Measurements from ENCODE around the gene SLC7A11. TPM values are rescaled to one million over a fixed set of nuclear protein-coding genes. Genes with fewer than 3 reads are reported as not detected.

The SLC7A11 gene
- 10 to 100 TPM in 2 of 8 experiments, 1 to 10 TPM in 6; 2.1 to 97.0 (median 5.0) TPM for total RNA-seq

DNA sequence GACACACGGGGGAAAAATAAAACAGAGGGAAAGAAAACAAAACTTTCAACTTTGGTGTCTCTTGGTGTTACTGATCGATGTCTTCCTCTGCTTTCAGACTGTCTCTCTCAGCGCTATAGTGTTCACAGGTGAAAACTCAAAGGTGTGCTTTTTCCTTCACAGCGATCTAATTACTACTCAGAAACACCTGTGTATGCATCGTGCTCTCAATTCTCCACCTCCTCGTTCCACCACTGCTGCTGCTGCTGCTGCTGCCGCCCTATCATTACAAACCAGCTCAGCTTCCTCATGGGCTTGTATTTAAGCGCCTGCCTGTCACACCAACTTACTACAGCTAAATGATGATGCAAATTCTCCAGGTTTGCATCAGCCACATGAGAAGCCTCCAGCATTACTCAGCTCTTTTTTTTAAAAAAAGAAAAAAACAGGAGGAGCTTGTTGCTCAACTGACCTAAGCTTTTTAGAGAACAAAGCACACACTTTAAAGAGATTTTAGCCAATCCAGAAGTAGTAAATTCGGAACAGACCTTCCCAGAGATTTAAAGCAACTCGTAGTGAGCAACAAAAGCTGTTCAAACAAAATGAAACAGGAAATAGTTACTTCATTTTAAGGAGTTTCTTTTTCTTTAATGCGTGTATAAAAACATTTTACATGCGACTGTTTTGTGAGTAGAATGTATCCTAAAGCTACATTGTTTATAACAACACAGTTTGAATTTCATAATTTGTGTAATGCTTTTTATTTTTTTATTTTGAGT is at the start of gene SLC7A11:
Gene SLC7A11 (minus strand): TSS at position 274 of the 758 bp plus-strand sequence. CDS start 280 bp downstream, outside the sequence.
- H3K4me1 ChIP-seq (replicated peaks in 1 of 2): peaks cover 3 to 28% of the 10 kb centered on the region in 2 donors
- peak within 1 kb of the TSS; percentile 32 to 47 (median 41) for H3K4me3 ChIP-seq
- ATAC-seq (replicated peaks in 6 of 8): peak; percentile 94 to 99 (median 96)
- in situ Hi-C loops (cut with MboI; ENCODE audit: low pct_unique_long_range_greater_than_20kb in 2 of 9, low sequenced_read_pairs in 9 of 9, unreplicated experiment in 9 of 9): no loop called here
- WGBS, 10 experiments: 0 to 17% (median 3%) methylated on average over 5 to 10 of the region's 12 CpGs
- H3K27ac ChIP-seq: peak within 1 kb of the TSS; percentile 62 to 82

DNA sequence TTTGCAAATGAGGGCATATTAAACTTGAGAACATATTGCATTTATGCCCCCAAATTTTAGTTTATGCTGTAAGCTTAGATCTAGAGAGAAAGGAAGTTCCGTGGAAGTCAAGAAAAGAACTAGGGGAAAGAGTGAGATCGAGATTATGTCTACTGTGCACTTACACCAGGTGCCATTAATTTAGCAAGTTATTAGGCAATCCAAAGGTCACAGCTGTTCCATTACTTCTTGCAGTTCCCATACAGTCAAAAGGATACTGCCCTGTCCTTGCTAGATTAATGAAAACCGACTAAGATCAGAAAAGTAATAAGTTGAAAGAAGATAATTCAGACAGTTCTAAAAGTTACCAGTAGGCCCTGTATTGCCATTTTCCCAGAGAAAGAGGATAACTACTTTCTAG is 49.3 kb upstream of the SLC7A11 start:
- Histone ChIP-seq H3K4me3 (no peak overlapping the region), H3K4me1 (replicated peaks in 1 of 2) (no peaks in the 10 kb centered on the region), H3K27ac (no peak overlapping the region)
- ATAC-seq (replicated peaks in 6 of 8): no peak
- in situ Hi-C loops (cut with MboI; ENCODE audit: low pct_unique_long_range_greater_than_20kb in 2 of 9, low sequenced_read_pairs in 9 of 9, unreplicated experiment in 9 of 9): no loop called here
- 0 to 100% (median 86%) methylated on average over 1 to 3 of the region's 3 CpGs; no CpG with 5 or more reads in 3 of the 10 experiments for WGBS, 10 experiments

DNA sequence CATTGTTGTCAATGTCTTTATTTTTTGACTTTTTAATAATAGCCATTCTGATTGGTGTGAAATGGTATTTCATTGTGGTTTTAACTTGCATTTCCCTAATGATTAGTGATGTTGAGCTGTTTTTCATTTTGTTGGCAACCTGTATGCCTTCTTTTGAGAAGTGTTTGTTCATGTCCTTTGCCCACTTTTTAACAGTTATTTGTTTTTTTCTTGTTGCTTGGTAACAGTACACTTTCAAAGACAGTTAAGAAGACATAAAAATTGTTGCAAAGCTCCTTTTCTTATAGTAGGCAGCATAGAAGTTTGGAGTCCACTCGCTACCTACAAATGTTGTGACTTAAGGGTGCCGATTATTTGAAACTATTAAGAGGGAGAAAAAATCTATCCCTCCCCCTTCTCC is 48.7 kb upstream of the SLC7A11 start:
- Histone ChIP-seq H3K27ac (no peak overlapping the region), H3K4me3 (no peak overlapping the region), H3K4me1 (replicated peaks in 1 of 2) (no peaks in the 10 kb centered on the region)
- in situ Hi-C loops (cut with MboI; ENCODE audit: low pct_unique_long_range_greater_than_20kb in 2 of 9, low sequenced_read_pairs in 9 of 9, unreplicated experiment in 9 of 9): no loop called here
- 80 to 100% (median 100%) methylated on average over 1 to 2 of the region's 2 CpGs; no CpG with 5 or more reads in 2 of the 10 experiments for WGBS, 10 experiments
- peak in 1 of 8 experiments; percentile 62 for ATAC-seq (replicated peaks in 6 of 8)

DNA sequence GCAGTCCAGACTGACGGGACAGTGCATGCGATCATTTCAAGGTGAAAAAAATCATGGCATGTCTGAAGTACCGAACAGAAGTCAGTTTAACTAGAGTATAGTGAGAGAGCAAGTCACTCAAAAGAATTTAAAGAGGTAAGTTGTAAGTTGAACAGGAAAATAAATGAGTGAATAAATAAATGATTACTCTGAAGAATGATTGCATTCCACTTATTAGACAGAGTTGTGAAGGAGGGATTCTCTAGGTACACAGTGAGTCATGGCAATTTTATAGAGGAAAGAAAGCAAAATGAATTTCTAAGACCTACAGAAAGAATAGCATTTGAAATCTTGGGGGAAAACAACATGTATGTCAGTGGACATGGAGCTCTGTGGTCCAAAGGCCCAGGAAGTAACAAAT is 37.1 kb upstream of the SLC7A11 start:
- Histone ChIP-seq H3K4me3 (no peak overlapping the region), H3K27ac (no peak overlapping the region), H3K4me1 (replicated peaks in 1 of 2) (peaks cover 0 to 11% of the 10 kb centered on the region in 2 donors)
- in situ Hi-C loops (cut with MboI; ENCODE audit: low pct_unique_long_range_greater_than_20kb in 2 of 9, low sequenced_read_pairs in 9 of 9, unreplicated experiment in 9 of 9): no loop called here
- 20 to 100% (median 93%) methylated on average over 1 to 3 of the region's 3 CpGs; no CpG with 5 or more reads in 2 of the 10 experiments for WGBS, 10 experiments
- ATAC-seq (replicated peaks in 6 of 8): peak in 1 of 8 experiments; percentile 12

DNA sequence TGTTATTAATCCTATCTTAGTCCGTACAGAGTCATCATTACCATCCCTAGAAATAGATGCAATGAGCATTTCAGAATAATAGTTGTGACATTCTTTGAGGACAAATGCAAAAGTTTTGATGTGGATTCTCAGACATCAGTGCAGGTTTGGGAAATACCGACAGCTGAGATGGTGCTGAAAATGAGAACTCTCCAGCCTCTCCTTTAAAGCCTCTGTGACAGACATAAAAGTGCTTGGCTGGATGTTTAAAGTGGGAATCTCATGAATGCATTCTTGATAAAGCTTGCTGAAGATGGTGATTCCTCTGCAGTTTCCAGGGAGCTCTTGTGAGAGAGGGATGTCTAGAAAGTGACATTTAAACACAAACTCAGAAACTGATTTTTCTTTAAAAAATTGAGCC is 35.0 kb upstream of the SLC7A11 start:
- ATAC-seq (replicated peaks in 6 of 8): peak in 2 of 8 experiments; percentile 31 to 67

DNA sequence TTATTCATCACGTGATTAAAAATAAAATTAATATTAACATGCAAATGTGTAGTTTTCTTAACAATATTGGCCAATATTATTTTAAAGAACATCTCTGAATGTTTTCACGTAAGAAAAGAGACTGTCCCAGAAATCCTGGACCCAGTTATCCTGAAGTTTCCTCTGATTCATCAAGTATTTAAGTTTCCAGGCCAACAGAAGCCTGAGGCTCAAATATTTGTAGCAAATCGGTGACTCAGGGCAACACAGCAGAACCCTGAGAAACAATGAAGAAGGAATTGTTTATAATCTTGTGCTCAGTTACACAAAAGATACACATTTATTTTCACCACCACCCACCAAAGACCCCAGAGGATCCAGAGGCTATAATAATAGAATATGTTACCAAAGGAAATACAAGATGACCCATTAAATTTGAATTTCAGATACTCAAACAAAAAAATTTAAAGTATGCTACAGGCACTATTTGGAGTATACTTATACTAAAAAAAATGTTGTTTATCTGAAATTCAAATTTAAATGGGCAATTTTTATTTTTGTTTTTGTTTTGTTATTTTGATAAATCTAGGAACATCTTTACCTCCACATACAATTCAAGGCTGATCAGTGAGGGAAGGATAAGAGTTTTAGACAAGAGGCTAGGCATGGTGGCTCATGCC is 33.9 kb upstream of the SLC7A11 start:
- Histone ChIP-seq H3K27ac (peak overlapping the region in 1 of 2 donors; percentile 54), H3K4me1 (replicated peaks in 1 of 2) (peaks cover 0 to 11% of the 10 kb centered on the region in 2 donors), H3K4me3 (no peak overlapping the region)
- WGBS, 10 experiments: 6 to 82% (median 42%) methylated on average over 1 to 3 of the region's 3 CpGs; no CpG with 5 or more reads in 1 of the 10 experiments
- in situ Hi-C loops (cut with MboI; ENCODE audit: low pct_unique_long_range_greater_than_20kb in 2 of 9, low sequenced_read_pairs in 9 of 9, unreplicated experiment in 9 of 9): no loop called here
- ATAC-seq (replicated peaks in 6 of 8): peak in 7 of 8 experiments; percentile 23 to 85 (median 78)

More for the DNA sequence above, 35.0 kb upstream of the SLC7A11 start:
- Histone ChIP-seq H3K4me1 (replicated peaks in 1 of 2) (peaks cover 0 to 11% of the 10 kb centered on the region in 2 donors), H3K27ac (no peak overlapping the region), H3K4me3 (no peak overlapping the region)
- in situ Hi-C loops (cut with MboI; ENCODE audit: low pct_unique_long_range_greater_than_20kb in 2 of 9, low sequenced_read_pairs in 9 of 9, unreplicated experiment in 9 of 9): no loop called here
- 65 to 96% (median 90%) methylated on average over 1 to 2 of the region's 2 CpGs; no CpG with 5 or more reads in 3 of the 10 experiments for WGBS, 10 experiments

DNA sequence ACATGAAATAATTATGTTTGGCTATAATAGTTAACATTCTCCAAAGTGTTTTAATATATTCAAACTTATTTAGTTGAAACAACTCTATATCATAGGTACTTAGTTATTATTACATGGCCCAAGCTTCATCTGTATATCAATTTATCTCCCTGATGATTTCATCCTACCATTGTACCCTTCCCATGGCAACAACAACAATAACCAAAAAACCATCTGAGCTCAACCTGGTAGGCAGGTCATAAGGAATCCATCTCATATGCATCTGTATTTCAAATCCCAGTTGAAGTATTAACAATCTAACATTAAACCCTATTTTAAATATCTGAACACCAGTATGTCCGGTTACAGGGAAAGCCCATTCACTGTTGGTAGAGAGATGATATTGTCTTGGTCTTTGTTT is 33.1 kb upstream of the SLC7A11 start:
- WGBS, 10 experiments: 100% methylated on average over 1 of the region's 1 CpG; no CpG with 5 or more reads in 2 of the 10 experiments
- no peak for ATAC-seq (replicated peaks in 6 of 8)
- no peak overlapping the region for H3K4me3 ChIP-seq
- H3K27ac ChIP-seq: no peak overlapping the region
- in situ Hi-C loops (cut with MboI; ENCODE audit: low pct_unique_long_range_greater_than_20kb in 2 of 9, low sequenced_read_pairs in 9 of 9, unreplicated experiment in 9 of 9): no loop called here
- H3K4me1 ChIP-seq (replicated peaks in 1 of 2): peaks cover 0 to 11% of the 10 kb centered on the region in 2 donors

DNA sequence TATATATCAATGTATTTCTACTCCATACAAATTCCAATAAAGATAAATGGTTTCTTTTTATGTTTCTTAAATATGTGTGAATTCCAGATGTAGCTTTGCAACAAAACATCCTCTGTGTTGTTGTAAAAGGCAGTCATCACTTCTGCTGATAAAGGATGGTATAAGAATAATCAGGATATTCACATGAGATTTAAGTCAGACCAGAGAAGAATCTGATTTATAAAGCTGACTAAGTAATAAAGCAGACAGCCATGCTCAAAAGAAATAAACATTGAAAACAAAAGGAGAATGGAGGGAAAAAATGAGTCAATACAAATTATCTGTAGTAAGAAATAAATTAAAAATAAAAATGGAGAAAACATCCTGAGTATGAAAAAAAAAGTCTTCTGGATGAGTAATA is 27.0 kb upstream of the SLC7A11 start:
- no peak for ATAC-seq (replicated peaks in 6 of 8)
- Histone ChIP-seq H3K27ac (no peak overlapping the region), H3K4me3 (no peak overlapping the region), H3K4me1 (replicated peaks in 1 of 2) (no peaks in the 10 kb centered on the region)
- in situ Hi-C loops (cut with MboI; ENCODE audit: low pct_unique_long_range_greater_than_20kb in 2 of 9, low sequenced_read_pairs in 9 of 9, unreplicated experiment in 9 of 9): no loop called here

DNA sequence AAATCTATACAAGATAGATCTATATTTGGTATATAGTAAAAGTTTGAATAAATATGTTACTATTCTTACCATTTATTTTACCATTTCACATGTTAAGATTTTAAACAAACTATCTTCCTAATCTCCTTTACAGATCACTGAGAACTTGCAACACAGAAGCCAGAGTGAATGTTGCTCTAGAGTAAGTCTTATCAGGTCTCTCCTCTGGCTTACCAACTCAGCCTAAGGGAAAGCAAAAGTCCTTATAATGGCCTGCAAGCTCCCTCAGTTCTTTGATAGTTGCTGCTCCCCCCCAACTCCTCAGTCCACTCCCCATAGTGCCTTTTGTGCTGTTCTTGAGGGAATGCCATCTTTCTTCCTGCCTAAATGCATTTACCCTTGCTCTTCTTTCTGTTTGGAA is 25.7 kb upstream of the SLC7A11 start:
- Histone ChIP-seq H3K4me1 (replicated peaks in 1 of 2) (no peaks in the 10 kb centered on the region), H3K4me3 (no peak overlapping the region), H3K27ac (no peak overlapping the region)
- in situ Hi-C loops (cut with MboI; ENCODE audit: low pct_unique_long_range_greater_than_20kb in 2 of 9, low sequenced_read_pairs in 9 of 9, unreplicated experiment in 9 of 9): no loop called here
- ATAC-seq (replicated peaks in 6 of 8): no peak

DNA sequence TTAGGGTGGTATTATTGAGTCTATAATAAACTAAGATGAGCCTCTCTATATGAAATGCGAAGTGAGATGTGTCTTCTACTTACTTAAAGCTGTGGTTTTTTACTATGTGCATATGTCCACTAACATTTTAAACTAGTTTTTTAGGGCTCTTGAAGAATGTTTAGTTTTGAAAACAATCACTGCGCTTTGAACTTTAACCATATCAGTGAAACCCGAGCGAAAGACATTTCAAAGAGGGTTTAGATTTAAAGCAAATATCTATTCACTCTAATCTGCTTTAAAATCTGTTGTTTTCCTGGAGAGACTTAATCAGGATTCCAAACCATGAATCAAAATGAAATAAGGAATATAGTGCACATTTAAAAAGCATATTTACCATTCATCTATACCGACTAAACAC is 24.8 kb upstream of the SLC7A11 start:
- in situ Hi-C loops (cut with MboI; ENCODE audit: low pct_unique_long_range_greater_than_20kb in 2 of 9, low sequenced_read_pairs in 9 of 9, unreplicated experiment in 9 of 9): no loop called here
- 71 to 100% (median 84%) methylated on average over 1 to 5 of the region's 5 CpGs; no CpG with 5 or more reads in 1 of the 10 experiments for WGBS, 10 experiments
- ATAC-seq (replicated peaks in 6 of 8): no peak
- no peak overlapping the region for H3K27ac ChIP-seq
- no peaks in the 10 kb centered on the region for H3K4me1 ChIP-seq (replicated peaks in 1 of 2)
- no peak overlapping the region for H3K4me3 ChIP-seq

DNA sequence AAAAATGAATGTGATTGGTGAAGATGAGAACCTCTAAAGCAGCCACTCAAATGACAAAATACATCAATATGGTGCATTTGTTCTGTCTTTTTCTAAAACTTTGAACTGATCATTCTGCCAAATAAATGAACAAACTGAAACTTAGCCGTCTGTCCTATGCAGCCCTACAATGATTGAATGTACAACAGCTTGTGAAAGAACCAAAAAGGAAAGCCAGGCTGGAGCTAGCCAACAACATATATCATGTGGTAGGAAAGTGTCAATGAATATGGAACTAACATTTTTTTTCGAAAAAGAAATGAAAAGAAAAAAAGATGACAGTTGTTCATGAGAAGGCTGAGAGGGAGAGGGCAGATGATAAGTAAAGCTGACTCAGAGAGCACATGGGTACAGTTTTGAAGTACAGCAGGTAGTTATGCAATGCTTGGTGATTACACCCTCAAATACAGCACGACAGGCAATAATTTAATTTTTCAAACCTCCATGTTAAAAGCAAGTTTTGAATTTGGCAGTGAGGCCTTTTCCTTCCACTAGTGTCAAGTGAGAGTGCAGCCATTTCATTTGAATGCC is 21.2 kb upstream of the SLC7A11 start:
- no peak overlapping the region for H3K27ac ChIP-seq
- no peak for ATAC-seq (replicated peaks in 6 of 8)
- H3K4me1 ChIP-seq (replicated peaks in 1 of 2): no peaks in the 10 kb centered on the region
- in situ Hi-C loops (cut with MboI; ENCODE audit: low pct_unique_long_range_greater_than_20kb in 2 of 9, low sequenced_read_pairs in 9 of 9, unreplicated experiment in 9 of 9): no loop called here
- no peak overlapping the region for H3K4me3 ChIP-seq
- 0 to 67% (median 37%) methylated on average over 1 to 3 of the region's 3 CpGs for WGBS, 10 experiments

DNA sequence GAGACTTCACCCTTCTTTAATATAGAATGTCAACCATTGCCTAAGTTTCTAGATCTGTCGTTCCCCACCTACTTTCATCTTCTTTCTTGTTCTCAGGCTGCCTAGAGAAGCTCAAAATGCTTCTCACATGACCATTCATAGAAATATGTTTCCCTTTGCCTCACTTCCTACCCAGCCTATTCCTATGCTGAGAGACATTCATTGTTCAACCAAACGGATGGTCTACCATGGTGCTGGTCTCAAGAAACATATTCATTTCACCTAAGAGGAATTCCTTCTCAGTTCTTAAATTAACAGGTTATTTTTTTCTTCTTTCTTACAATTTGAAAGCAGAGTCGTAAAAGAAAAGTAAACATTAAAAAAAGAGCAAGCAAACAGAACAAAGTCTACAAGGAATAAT is 20.3 kb upstream of the SLC7A11 start:
- no peak overlapping the region for H3K27ac ChIP-seq
- ATAC-seq (replicated peaks in 6 of 8): no peak
- no peak overlapping the region for H3K4me3 ChIP-seq
- 32 to 91% (median 72%) methylated on average over 1 to 3 of the region's 3 CpGs for WGBS, 10 experiments
- in situ Hi-C loops (cut with MboI; ENCODE audit: low pct_unique_long_range_greater_than_20kb in 2 of 9, low sequenced_read_pairs in 9 of 9, unreplicated experiment in 9 of 9): no loop called here
- H3K4me1 ChIP-seq (replicated peaks in 1 of 2): no peaks in the 10 kb centered on the region

DNA sequence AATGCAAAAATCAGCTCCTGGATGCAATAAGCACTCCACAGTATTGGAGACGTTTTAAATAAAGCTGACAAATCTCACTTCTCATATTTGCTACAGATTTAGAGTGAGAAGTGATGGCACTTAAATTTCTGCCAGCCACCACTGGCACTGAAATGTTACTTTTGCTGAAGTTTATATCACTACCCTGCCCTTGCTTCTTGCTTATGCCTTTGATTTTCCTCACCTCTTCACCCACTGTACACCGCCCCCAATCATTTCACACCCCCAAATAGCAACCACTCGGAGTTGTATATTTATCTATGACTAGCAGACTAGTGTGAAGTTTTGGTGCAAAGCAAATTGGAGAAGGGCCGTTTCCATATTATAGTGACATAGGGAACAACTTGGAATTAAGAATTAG is 19.9 kb upstream of the SLC7A11 start:
- no peak overlapping the region for H3K27ac ChIP-seq
- no peak for ATAC-seq (replicated peaks in 6 of 8)
- 50 to 90% (median 69%) methylated on average over 1 to 4 of the region's 4 CpGs for WGBS, 10 experiments
- no peak overlapping the region for H3K4me3 ChIP-seq
- H3K4me1 ChIP-seq (replicated peaks in 1 of 2): no peaks in the 10 kb centered on the region
- in situ Hi-C loops (cut with MboI; ENCODE audit: low pct_unique_long_range_greater_than_20kb in 2 of 9, low sequenced_read_pairs in 9 of 9, unreplicated experiment in 9 of 9): no loop called here
